ENCODE results near the gene TNFSF8. TPM values are rescaled to one million over a fixed set of nuclear protein-coding genes. Genes with fewer than 3 reads are reported as not detected.

Gene TNFSF8
- total RNA-seq, 1 donor from 2014 or later, result not detected

DNA sequence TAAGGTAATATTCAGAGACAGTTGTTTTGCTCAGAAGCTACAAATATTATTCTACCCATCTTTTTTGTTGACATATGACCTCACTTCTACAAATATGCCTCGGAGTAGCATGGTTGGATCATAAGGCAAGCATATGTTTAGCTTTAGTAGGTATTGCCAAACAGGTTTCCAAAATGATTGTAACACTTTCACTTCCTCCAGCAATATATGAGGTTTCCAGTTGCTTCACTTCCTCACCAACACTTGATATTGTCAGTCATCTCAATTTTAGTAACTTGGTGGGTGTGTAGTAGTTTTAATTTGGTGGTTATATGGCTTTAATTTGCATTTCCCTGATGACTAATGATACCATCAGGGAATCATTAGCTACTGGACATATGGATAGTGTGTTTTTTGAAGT, 46.7 kb downstream of the TNFSF8 start:
- DNase-seq (ENCODE audit: low read depth) (peak; percentile 89), FAIRE-seq (no peak)
- Histone ChIP-seq H3K4me3 (ENCODE audit: low read depth, low read length) (no peak overlapping the region), H3K27me3 (ENCODE audit: control insufficient read depth, insufficient read depth, low read length) (peaks cover 4% of the 10 kb centered on the region), H3K36me3 (ENCODE audit: control insufficient read depth, insufficient read depth, low read length) (no peaks in the 10 kb centered on the region)
- TF ChIP-seq, protein P1, sequence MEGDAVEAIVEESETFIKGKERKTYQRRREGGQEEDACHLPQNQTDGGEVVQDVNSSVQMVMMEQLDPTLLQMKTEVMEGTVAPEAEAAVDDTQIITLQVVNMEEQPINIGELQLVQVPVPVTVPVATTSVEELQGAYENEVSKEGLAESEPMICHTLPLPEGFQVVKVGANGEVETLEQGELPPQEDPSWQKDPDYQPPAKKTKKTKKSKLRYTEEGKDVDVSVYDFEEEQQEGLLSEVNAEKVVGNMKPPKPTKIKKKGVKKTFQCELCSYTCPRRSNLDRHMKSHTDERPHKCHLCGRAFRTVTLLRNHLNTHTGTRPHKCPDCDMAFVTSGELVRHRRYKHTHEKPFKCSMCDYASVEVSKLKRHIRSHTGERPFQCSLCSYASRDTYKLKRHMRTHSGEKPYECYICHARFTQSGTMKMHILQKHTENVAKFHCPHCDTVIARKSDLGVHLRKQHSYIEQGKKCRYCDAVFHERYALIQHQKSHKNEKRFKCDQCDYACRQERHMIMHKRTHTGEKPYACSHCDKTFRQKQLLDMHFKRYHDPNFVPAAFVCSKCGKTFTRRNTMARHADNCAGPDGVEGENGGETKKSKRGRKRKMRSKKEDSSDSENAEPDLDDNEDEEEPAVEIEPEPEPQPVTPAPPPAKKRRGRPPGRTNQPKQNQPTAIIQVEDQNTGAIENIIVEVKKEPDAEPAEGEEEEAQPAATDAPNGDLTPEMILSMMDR (IDR thresholded peaks at IDR 0.05; ENCODE audit: insufficient read depth, low read length, severe bottlenecking), result no peak

DNA sequence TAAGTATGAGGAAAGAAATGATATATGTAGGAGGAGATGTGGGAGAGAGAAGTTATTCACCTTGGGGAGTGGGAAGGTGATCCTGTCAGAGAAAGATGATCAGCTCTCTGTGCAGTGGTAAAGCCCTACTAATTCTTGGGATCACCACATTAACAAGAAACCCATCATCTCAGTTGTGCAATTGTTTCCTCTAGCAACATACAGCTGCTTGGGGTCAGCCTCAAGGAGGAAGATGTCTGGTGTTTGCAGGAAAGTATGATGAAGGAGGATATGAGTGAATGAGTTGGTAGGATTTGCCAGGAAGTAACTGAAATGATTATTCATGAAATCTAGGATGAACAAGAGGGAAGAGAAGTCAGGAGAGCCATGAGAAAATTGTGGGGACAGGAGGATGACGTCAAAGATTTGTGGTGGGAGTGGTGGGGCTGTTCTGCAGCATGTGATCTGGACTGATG, 50.1 kb downstream of the TNFSF8 start:
- Histone ChIP-seq H3K27me3 (ENCODE audit: control insufficient read depth, insufficient read depth, low read length) (peaks cover 4% of the 10 kb centered on the region), H3K36me3 (ENCODE audit: control insufficient read depth, insufficient read depth, low read length) (no peaks in the 10 kb centered on the region), H3K4me3 (ENCODE audit: low read depth, low read length) (no peak overlapping the region)
- DNase-seq (ENCODE audit: low read depth) (peak; percentile 6), FAIRE-seq (no peak)
- TF ChIP-seq, protein P1 (IDR thresholded peaks at IDR 0.05; ENCODE audit: insufficient read depth, low read length, severe bottlenecking), result no peak

DNA sequence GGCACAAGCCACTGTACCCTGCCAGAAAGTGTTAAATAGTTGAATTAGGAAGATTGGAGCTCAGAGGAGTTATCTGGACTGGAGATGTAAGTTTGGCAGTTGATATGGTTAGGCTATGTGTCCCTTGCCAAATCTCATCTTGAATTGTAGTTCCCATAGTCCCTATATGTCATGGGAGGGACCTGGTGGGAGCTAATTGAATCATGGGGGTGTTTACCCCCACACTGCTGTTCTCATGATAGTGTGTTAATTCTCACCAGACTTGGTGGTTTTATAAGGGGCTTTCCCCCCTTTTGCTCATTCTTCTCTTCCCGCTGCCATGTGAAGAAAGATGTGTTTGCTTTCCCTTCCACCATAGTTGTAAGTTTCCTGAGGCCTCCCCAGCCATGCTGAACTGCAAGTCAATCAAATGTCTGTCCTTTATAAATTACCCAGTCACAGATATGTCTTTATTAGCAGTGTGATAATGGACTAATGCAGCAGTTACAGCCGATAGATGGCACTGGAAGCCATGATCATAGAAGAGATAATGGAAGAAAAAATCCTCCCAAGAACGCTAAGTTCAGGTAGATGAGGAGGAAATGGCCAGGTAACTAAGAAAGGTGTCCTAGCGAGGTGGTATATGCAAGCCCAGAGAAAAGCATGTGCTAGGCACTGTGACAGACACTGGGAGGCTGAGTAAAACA, 51.4 kb downstream of the TNFSF8 start:
- H3K27me3 ChIP-seq (ENCODE audit: control insufficient read depth, insufficient read depth, low read length), result peaks cover 4% of the 10 kb centered on the region
- no peak overlapping the region for H3K4me3 ChIP-seq (ENCODE audit: low read depth, low read length)
- TF ChIP-seq, protein P1 (IDR thresholded peaks at IDR 0.05; ENCODE audit: insufficient read depth, low read length, severe bottlenecking), result no peak
- no peak for FAIRE-seq
- H3K36me3 ChIP-seq (ENCODE audit: control insufficient read depth, insufficient read depth, low read length), result no peaks in the 10 kb centered on the region
- no peak for DNase-seq (ENCODE audit: low read depth)

DNA sequence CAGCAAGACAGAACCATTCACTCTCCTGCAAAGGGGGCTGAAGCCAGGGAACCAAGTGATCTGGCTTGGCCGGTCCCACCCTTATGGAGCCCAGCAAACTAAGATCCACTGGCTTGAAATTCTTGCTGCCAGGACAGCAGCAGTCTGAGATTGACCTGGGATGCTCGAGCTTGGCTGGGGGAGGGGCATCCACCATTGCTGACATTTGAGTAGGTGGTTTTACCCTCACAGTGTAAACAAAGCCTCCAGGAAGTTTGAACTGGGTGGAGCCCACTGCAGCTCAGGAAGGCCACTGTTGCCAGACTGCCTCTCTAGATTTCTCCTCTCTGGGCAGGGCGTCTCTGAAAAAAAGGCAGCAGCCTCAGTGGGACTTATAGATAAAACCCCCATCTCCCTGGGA, 60.5 kb downstream of the TNFSF8 start:
- Histone ChIP-seq H3K36me3 (ENCODE audit: control insufficient read depth, insufficient read depth, low read length) (no peaks in the 10 kb centered on the region), H3K27me3 (ENCODE audit: control insufficient read depth, insufficient read depth, low read length) (peaks cover 1% of the 10 kb centered on the region), H3K4me3 (ENCODE audit: low read depth, low read length) (no peak overlapping the region)
- TF ChIP-seq, protein P1 (IDR thresholded peaks at IDR 0.05; ENCODE audit: insufficient read depth, low read length, severe bottlenecking), result no peak
- no peak for DNase-seq (ENCODE audit: low read depth)
- FAIRE-seq, result no peak

DNA sequence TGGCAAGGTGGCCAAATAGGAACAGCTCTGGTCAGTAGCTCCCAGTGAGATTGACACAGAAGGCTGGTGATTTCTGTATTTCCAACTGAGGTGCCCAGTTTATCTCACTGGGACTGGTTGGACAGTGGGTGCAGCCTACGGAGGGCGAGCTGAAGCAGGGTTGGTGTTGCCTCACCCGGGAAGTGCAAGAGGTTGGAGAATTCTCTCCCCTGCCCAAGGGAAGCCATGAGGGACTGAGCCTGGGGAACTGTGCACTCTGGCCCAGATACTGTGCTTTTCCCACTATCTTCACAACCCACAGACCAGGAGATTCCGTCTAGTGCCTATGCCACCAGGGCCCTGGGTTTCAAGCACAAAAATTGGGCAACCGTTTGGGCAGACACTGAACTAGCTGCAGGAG, 61.0 kb downstream of the TNFSF8 start:
- TF ChIP-seq, protein P1 (IDR thresholded peaks at IDR 0.05; ENCODE audit: insufficient read depth, low read length, severe bottlenecking), result no peak
- FAIRE-seq, result no peak
- Histone ChIP-seq H3K36me3 (ENCODE audit: control insufficient read depth, insufficient read depth, low read length) (no peaks in the 10 kb centered on the region), H3K4me3 (ENCODE audit: low read depth, low read length) (no peak overlapping the region), H3K27me3 (ENCODE audit: control insufficient read depth, insufficient read depth, low read length) (peaks cover 1% of the 10 kb centered on the region)
- DNase-seq (ENCODE audit: low read depth), result no peak

DNA sequence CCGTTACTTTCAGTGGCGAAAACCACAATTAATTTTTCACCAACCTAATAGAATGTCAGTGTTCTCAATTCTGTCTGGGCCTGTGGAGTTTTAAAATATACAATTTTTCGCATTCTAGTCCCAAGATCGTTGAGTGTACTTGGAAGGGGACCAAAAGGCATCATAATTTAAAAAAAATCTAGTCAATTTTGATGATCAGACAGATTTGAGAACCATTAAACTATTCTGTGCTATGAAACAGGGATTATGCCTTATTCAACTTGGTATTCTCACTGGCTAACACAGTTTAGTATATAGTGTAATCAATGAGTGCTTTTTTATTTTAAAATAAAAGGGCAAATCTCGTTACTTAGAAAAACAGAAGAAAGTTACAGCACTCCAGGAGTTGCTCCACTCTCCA, 63.1 kb downstream of the TNFSF8 start:
- Histone ChIP-seq H3K27me3 (ENCODE audit: control insufficient read depth, insufficient read depth, low read length) (peaks cover 1% of the 10 kb centered on the region), H3K4me3 (ENCODE audit: low read depth, low read length) (no peak overlapping the region), H3K36me3 (ENCODE audit: control insufficient read depth, insufficient read depth, low read length) (no peaks in the 10 kb centered on the region)
- DNase-seq (ENCODE audit: low read depth), result no peak
- TF ChIP-seq, protein P1 (IDR thresholded peaks at IDR 0.05; ENCODE audit: insufficient read depth, low read length, severe bottlenecking), result no peak
- FAIRE-seq, result no peak
